GM12865 (cell line): Measurements from ENCODE around the gene RSPO4.

Experiments used
- DNase-seq: peaks from one replicate; pipeline ENCODE4 v3.0.0; 2010; ENCODE audit warnings: low read depth
- H3K4me3 ChIP-seq: 2 replicates; pipeline ENCODE4 v1.5.1; 2011; ENCODE audit warnings: mild to moderate bottlenecking, low read depth, low read length, control low read depth
- CTCF ChIP-seq: IDR thresholded peaks from 2 replicates; pipeline ENCODE4 v1.5.1; 2011; ENCODE audit warnings: low read length, control low read depth, low read depth, inconsistent platforms; ENCODE audit not compliant: insufficient read depth; ENCODE audit errors: missing control alignments

RSPO4 gene

GRCh38 chr20:931401-931800 is 70.7 kb downstream of the RSPO4 start:
- H3K4me3 ChIP-seq = no peak overlapping the region
- DNase-seq = no peak
- no peak for TF ChIP-seq CTCF

GRCh38 chr20:926670-927069 is 75.4 kb downstream of the RSPO4 start:
- DNase-seq = no peak
- H3K4me3 ChIP-seq = no peak overlapping the region
- TF ChIP-seq CTCF = no peak

- TF ChIP-seq CTCF = no peak
- no peak for DNase-seq
- no peak overlapping the region for H3K4me3 ChIP-seq
These were observed 76.6 kb downstream of the RSPO4 start for GRCh38 chr20:925516-925915.

GRCh38 chr20:924639-925038 is 77.5 kb downstream of the RSPO4 start:
- DNase-seq = no peak
- no peak for TF ChIP-seq CTCF

GRCh38 chr20:922781-923180 is 79.3 kb downstream of the RSPO4 start:
- DNase-seq = no peak
- TF ChIP-seq CTCF = no peak
- H3K4me3 ChIP-seq = no peak overlapping the region

More at GRCh38 chr20:924639-925038, 77.5 kb downstream of the RSPO4 start:
- no peak overlapping the region for H3K4me3 ChIP-seq

GRCh38 chr20:921068-921467 is 81.0 kb downstream of the RSPO4 start:
- H3K4me3 ChIP-seq = no peak overlapping the region
- TF ChIP-seq CTCF = no peak
- DNase-seq = no peak

GRCh38 chr20:920311-920710 is 81.8 kb downstream of the RSPO4 start:
- no peak overlapping the region for H3K4me3 ChIP-seq
- no peak for DNase-seq
- no peak for TF ChIP-seq CTCF
